D721Med (cell line): ENCODE results near the gene MRPL2.
A peak's percentile ranks its signal among the peaks of the same experiment; 100 is the strongest.

ENCODE experiments used
- DNase-seq: peaks from one replicate; pipeline ENCODE4 v3.0.0; 2011; ENCODE audit warnings: low spot score; ENCODE audit not compliant: insufficient read length
- FAIRE-seq: peaks from 2 replicates; lab custom pipeline; 2011; peaks lifted over from hg19 to GRCh38; lab: Jason Lieb, UNC
- CTCF ChIP-seq: IDR thresholded peaks from 2 replicates; pipeline ENCODE4 v1.5.1; 2012; ENCODE audit warnings: mild to moderate bottlenecking, control low read depth; ENCODE audit not compliant: insufficient read depth; ENCODE audit errors: missing control alignments

Gene MRPL2

GRCh38 chr6:43011207-43011606 lies 48.0 kb downstream of the MRPL2 start:
- no peak for FAIRE-seq
- no peak for TF ChIP-seq CTCF
- no peak for DNase-seq

GRCh38 chr6:43009124-43009523 lies 50.1 kb downstream of the MRPL2 start:
- peak; percentile 34 for TF ChIP-seq CTCF
- FAIRE-seq: no peak
- DNase-seq: no peak

GRCh38 chr6:43007126-43007525 lies 52.1 kb downstream of the MRPL2 start:
- DNase-seq (no peak), FAIRE-seq (no peak)
- TF ChIP-seq CTCF: no peak

- FAIRE-seq (no peak), DNase-seq (no peak)
- TF ChIP-seq CTCF: no peak
Measured at GRCh38 chr6:43006251-43006650, 53.0 kb downstream of the MRPL2 start.

- no peak for TF ChIP-seq CTCF
- FAIRE-seq (no peak), DNase-seq (no peak)
Measured at GRCh38 chr6:43005844-43006243, 53.4 kb downstream of the MRPL2 start.
